Activated CD4-positive, CD25-positive, alpha-beta regulatory T cell (primary cell): ENCODE measurements around the gene CYTL1.
A peak's percentile ranks its signal among the peaks of the same experiment; 100 is the strongest.
"Not testable (repeated sequence)": the region's sequence is repeated elsewhere in the genome, so short reads cannot be mapped to it uniquely, and the experiment has no call there.

Experiments used
- DNase-seq, 4 experiments: peaks; one replicate each; lab custom pipeline; 2025; lab: John Stamatoyannopoulos, UW

CYTL1 gene

DNA sequence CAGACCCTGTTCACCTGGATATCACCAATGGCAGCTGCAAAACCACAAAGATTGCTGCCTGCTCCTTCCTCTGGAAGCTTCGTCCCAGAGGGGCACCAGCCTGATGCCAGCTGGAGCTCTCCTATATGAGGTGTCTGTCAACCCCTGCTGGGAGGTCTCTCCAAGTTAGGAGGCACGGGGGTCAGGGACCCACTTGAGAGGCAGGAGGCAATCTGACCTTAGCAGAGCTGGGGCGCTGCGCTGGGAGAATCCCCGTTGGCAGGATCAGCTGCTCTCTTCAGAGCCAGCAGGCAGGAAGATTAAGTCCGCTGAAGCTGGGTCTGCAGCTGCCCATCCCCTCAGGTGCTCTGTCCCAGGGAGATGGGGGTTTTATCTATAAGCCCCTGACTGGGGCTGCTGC is 17.6 kb downstream of the CYTL1 start:
- not testable (repeated sequence) for DNase-seq

GRCh38 chr4:4996935-4997334 is 22.3 kb downstream of the CYTL1 start:
- not testable (repeated sequence) for DNase-seq

- no peak for DNase-seq
These were observed 23.4 kb downstream of the CYTL1 start for GRCh38 chr4:4995908-4996265.

- peak in 2 of 4 experiments; percentile 5 to 20 for DNase-seq
These were observed 24.0 kb downstream of the CYTL1 start for GRCh38 chr4:4995103-4995907.

DNA sequence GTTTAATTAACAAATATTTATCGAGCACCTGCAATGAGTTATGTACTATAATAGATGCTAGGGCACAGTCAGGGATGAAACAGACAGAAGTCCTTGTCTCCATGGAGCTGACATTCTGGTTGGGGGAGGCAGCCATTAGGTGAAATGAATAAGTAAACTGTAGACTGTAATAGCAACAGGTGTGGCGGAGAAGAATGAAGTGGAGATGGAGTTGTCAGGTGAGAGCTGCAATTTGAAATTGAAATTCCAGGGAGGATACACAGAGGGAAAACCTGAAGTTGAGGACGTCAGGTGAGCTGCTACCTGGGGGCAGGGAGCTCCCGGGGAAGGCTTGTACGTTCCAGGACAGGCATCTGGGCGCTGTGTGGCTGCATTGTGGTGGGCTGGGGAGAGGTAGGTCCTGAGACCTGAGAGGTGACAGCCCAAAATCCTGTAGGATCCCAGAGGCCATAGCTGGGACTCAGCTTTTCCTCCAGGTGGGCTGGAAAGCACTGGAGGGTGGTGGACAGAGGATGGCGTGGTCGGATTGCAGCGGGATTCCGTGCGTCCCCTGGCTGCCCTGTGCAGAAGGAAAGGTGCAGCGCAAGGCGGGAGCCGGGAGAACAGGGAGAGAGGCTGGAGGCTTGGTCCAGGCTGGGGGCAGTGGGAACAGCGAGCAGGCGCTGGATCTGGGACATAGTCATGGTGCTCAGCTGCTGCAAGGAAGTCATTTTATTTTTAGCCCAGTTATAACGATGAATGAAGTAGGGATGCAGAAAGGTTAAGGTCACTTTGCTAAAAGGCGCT is 24.8 kb downstream of the CYTL1 start:
- no peak for DNase-seq

DNA sequence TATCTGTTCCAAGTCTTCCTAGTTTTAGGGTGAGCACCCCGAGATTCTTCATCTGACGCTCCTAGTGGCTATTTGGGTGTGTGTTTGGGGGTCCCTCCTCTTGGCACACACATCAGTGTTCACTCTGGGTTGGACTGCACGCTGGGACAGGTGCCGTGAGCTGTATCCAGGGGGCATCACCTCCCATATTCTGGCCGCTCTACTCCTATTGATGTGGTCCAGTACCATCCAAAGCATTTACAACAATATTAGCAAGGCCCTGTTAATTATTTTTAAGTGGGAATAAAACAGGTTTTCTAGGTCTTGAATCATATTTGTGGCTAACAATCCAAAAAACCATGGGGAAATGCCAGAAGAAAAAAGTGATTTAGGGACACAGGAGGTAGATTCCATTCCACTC is 26.4 kb downstream of the CYTL1 start:
- DNase-seq, result no peak

- DNase-seq, result no peak
These were observed 27.6 kb downstream of the CYTL1 start for GRCh38 chr4:4991541-4992099.

DNA sequence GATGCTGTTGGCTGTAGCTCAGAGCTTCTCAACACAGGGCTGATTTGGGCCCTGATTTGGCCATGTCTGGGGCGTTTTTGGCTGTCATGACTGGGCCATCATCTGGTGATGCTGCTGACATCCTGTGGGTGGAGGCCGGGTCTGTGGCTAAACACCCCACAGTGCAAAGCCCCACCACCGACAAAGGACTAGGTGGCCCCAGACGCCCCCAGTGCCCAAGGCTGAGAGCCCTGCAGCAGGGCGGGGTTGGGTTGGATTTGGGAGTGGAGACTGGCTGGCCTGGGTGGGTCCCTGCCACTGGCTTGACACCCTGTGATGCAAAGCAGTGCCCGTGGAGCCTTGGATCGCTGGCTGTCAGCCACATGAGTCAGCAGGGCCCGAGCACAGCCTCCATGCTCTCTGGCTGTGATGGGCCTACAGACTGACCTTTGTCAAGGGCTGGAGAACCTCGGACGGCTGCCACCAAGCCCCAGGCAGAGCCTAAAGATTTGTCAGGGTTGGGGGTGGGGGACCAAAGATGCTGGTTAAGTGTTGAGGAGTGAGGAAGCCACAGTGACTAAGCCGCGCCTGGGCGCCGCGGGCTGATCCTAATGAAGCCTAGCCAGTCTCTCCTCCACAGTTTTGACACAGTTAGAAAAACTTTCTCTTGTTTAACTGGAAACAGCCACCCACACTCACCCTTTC is 28.3 kb downstream of the CYTL1 start:
- no peak for DNase-seq

GRCh38 chr4:4990329-4990728 is 28.9 kb downstream of the CYTL1 start:
- DNase-seq, result no peak

DNA sequence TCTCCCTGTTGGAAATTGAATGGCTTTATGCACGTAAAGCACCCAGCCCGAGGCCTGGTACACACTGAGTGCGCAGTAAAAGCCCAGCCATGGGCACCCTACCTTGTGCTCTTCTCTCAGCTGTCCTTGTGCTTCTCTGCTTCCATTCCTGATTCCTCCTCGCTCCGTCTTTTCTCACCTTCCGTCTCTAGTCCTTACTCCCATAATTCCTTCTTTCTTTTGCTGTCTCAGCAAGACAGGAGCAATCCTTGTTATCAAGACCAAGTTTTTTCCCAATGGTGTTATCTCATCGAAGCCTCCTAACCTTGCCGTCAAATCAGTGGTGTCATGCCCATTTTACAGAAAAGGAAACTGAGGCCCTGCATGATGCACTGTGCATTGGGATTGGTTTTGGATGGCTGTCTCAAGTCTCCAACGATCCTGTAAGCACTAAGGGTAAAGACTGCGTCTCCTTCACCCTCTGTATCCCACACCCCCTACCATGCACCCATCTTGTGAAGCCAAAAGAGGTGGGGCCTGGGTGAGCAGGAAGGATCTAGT is 30.1 kb downstream of the CYTL1 start:
- DNase-seq, result no peak

- no peak for DNase-seq
These were observed 31.6 kb downstream of the CYTL1 start for GRCh38 chr4:4987656-4988055.

- no peak for DNase-seq
These were observed 32.4 kb downstream of the CYTL1 start for GRCh38 chr4:4986841-4987240.

DNA sequence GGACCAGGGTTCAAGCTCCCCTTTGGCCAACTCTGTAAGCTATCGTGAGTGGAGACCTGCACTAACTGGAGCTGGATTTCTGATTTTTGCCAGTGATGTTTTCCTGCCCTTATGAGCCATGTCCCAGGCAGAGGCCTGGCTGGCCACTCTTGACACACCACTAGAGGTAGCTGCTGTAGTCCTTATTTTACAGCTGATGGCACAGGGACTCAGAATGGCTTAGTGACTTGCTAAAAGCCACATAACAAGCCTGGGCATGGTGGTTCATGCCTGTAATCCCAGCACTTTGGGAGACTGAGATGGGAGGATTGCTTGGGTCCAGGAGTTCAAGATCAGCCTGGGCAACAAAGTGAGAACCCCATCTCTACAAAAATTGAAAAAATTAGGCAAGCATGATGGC is 33.4 kb downstream of the CYTL1 start:
- no peak for DNase-seq

- no peak for DNase-seq
These were observed 34.2 kb downstream of the CYTL1 start for GRCh38 chr4:4985036-4985435.

DNA sequence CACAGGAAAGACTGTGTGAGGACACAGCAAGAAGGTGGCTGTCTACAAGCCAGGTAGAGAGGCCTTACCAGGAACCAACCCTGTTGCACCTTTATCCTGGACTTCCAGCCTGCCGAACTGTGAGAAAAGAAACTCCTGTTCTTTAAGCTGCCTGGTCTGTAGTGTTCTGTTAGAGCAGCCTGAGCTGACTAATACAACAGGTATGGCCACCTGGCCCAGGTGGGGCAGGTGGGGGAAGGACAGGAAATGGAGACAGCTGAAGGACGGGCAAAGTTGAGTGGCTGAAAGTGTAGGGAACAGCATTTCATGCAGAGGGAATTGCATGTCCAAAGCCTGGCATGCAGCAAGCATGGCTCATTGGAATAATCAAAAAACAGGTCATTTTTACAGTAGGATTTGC is 35.1 kb downstream of the CYTL1 start:
- DNase-seq, result no peak

- no peak for DNase-seq
These were observed 37.4 kb downstream of the CYTL1 start for GRCh38 chr4:4981827-4982226.

- no peak for DNase-seq
These were observed 37.8 kb downstream of the CYTL1 start for GRCh38 chr4:4981427-4981826.

- DNase-seq, result no peak
These were observed 38.5 kb downstream of the CYTL1 start for GRCh38 chr4:4980621-4981230.

GRCh38 chr4:4979971-4980370 is 39.3 kb downstream of the CYTL1 start:
- DNase-seq, result no peak

DNA sequence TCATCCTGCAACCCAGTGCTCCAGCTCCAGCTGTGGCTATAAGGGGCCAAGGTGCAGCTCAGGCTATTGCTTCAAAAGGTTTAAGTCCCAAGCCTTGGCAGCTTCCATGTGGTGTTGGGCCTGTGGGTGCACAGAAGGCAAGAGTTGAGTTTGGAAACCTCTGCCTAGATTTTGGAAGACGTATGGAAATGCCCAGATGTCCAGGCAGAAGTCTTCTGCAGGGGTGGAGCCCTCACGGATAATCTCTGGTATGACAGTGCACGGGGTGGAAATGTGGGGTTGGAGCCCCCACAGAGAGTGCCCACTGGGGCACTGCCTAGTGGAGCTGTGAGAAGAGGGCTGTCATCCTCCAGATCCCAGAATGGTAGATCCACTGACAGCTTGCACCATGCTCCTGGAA is 44.5 kb downstream of the CYTL1 start:
- DNase-seq, result no peak

GRCh38 chr4:4971796-4972195 is 47.5 kb downstream of the CYTL1 start:
- DNase-seq, result no peak

DNA sequence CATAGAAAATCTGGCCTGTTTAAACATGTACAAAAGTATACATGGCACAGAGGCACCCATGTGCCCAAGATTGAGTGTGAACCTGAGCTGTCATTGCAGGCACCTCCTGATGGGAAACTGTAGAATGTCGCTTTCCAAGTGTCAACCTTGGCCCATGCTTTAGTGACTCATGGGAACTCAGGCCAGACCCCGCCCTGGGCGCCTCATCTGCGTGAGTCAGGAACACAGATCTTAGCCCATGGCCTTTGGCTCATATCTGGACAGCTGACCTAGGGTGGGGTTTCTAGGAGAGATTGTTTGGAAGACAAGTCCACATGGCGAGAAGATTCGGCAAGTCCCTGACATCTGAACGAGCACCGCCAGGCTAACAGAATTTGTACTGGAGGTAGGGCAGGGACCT is 50.0 kb downstream of the CYTL1 start:
- no peak for DNase-seq
